GM21786 (cell line): ENCODE results near the gene SDK1.
"Not testable (repeated sequence)": the region's sequence is repeated elsewhere in the genome, so short reads cannot be mapped to it uniquely, and the experiment has no call there.

Experiments
- ATAC-seq: cut with Tn5 transposase; IDR thresholded peaks from one replicate; pipeline ENCODE4 v1.9.1; 2021; ENCODE audit not compliant: unreplicated experiment

Gene SDK1

DNA sequence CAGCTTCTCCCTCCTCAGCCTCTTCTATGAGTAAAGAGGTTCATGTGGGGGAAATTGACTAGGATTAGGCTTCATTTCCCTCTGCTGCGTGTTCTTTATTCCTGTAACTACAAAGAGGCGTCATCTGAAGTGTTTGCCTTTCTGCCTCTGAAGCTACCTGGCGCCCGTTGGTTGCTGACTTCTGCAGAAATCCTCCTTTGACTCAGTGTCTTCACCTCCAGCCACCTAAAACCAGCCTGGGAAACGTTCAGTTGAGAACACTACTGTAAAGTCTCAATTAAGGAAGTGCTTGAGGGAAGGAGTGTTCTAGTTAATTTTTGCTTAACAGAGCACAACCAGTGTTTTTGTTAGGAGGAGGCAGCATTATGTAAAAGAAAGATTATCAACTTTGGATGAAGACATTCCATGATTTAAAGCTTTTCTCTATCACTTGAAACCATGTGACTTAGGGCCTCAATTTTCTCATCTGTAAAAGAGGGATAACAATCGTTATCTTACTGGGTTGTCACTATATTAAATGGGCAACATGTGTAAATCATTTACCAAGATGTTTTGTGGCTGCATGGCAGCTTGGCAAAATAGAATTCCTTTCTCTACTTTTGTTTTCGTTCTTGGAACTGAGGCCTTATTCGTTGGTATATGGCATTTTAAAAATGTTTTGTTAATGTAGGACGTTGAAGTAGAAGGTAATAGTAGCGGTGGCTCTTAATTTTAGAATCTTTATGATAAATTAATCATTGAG lies 642.9 kb downstream of the SDK1 start:
- ATAC-seq = no peak

- no peak for ATAC-seq
Measured at GRCh38 chr7:3949242-3949640, 648.2 kb downstream of the SDK1 start.

GRCh38 chr7:3950249-3950648 lies 649.2 kb downstream of the SDK1 start:
- peak; percentile 58 for ATAC-seq

- no peak for ATAC-seq
Measured at GRCh38 chr7:3951316-3952055, 650.4 kb downstream of the SDK1 start.

DNA sequence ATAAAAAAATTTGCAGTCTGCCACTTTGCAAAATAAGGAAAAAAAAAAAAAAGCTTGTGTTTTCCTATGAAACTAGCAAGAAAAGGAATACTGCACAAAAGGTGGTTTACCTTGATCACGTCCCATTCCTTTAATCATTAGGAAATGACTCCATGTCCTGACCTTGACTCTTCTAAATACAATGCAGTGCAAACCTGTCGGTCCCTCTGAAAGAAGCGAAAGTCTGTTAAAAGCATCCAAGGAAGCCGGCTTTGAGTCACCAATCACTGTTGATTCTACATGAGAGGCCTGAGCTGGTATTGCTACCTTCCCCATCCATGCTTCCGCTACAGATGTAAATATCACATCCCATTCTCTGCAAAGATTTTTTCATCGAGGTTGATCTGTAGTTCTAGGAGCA lies 652.1 kb downstream of the SDK1 start:
- ATAC-seq = no peak

- ATAC-seq = no peak
Measured at GRCh38 chr7:3953946-3954345, 652.9 kb downstream of the SDK1 start.

DNA sequence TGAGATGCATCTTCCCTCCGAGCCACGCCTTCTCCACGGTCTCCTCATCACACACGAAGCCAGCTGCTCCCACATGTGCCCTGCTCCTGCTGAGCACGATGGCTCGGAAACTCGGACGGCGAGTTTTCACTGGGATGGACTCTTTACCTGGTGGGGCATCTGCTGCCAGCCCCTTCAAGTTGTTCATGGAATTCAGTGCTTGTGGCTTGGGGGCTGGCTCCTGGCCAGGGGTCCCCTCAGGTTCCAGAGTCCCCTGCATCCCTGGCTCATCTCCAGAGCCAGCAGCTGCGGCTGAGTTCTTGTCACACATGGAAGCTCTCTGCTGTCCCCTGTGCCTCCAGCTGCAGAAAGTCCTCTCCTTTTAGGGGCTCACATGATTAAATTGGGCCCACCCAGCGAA lies 654.0 kb downstream of the SDK1 start:
- ATAC-seq = no peak

- peak; percentile 81 for ATAC-seq
Measured at GRCh38 chr7:3955751-3956696, 655.0 kb downstream of the SDK1 start.

GRCh38 chr7:3956949-3957348 lies 655.9 kb downstream of the SDK1 start:
- peak; percentile 50 for ATAC-seq

DNA sequence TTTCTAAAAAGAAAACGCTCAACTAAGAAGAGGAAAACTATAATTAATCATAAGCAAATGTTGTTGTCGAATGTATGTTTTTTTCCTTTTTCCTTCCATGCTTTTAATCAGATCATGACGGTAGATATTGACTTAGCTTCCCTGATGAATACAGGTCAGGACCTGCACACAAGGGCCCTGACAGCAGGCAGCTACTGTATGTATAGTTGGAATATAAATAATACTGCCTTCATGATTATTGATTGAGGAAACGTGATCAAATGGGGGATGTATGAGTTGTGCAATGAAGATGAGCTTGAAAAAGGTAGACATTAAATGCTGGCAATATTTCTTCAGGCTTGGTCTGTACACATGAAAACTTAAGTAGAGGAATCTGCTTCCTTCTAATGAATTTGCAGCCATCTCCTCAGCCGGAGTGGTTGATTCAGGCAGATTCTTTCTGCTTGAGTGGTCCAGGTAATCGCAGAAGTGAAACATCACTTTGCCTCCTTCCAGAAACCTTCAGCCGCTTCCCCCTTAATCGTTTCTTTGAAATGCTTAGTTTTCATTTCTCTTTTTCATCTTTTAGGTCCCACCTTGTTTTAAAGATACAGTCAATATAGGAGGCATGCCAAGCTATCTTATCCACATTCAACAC lies 656.5 kb downstream of the SDK1 start:
- peak; percentile 38 for ATAC-seq

GRCh38 chr7:3958109-3958483 lies 657.0 kb downstream of the SDK1 start:
- no peak for ATAC-seq

DNA sequence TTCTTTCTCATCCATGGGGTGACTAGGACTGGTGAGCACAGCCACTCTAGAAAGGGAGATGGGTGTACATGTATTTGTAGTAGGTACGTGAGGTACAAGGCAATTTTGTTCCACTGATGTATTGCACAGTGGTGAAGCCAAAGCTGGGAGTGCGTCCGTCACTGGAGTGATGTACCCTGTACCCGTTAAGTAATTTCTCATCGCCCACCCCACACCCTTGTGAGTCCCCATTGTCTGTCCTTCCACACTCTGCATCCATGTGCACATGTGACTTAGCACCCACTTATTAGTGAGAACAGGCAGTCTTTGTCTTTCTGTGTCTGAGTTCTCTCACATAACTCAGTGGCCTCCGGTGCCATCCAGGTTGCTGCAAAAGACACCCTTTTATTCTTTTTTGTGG lies 658.3 kb downstream of the SDK1 start:
- ATAC-seq = no peak

- ATAC-seq = no peak
Measured at GRCh38 chr7:3960050-3960763, 659.2 kb downstream of the SDK1 start.

DNA sequence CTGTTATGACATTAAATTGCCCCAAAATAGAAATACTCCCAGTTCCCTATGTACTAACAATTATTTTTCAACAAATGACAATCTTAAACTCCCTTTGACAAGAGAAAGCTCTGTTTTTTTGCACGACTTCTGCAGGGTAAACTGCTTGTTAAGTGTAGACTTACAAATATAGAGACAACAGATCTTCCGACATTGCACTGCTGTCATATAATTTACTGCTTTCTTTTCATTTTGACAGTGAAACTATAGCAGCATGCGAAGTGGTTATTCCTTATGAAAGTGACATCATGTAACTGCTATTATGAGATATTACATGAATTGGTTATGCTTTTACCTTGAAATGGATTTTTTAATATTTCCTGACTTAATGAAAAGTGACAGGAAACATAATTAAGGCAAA lies 659.9 kb downstream of the SDK1 start:
- ATAC-seq = no peak

- no peak for ATAC-seq
Measured at GRCh38 chr7:3961857-3962503, 660.9 kb downstream of the SDK1 start.

- not testable (repeated sequence) for ATAC-seq
Measured at GRCh38 chr7:3963768-3964167, 662.7 kb downstream of the SDK1 start.

DNA sequence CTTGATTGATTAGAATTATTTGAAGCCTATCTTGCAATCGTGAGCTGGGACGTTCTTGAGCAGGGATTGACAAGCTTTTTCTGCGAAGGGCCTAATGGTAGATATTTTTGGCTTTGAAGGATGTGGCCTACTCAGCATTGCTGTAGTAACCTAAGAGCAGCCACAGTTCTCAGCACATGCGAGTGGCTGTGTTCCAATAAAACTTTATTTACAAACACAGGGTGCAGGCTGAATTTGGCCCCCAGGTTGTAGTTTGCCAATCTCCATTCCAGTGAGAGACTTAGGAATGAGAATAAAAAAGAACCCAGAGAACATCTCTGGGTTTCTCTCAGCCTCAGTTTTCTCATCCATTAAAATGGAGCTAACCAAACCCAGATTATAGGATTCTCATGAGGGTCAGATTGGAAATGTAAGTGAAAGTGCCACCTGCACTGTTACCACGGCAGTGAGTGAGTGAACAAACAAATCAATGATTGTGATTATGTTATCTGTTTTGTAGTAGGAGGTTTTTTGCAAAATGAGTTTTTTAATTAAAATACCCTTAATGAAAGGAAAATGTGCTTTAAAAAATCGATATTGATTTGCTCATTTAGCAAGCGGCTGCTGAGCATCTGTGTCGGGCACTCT lies 664.0 kb downstream of the SDK1 start:
- no peak for ATAC-seq

- no peak for ATAC-seq
Measured at GRCh38 chr7:3965794-3966395, 664.8 kb downstream of the SDK1 start.

- no peak for ATAC-seq
Measured at GRCh38 chr7:3968234-3968633, 667.2 kb downstream of the SDK1 start.
